ENCODE results near the gene KCND3. TPM values are rescaled to one million over a fixed set of nuclear protein-coding genes. Genes with fewer than 3 reads are reported as not detected.
A peak's percentile ranks its signal among the peaks of the same experiment; 100 is the strongest.

Gene KCND3
- total RNA-seq, 1 experiment from 2014 or later: 0.15 TPM

GRCh38 chr1:111888740-111889376 lies 100.6 kb downstream of the KCND3 start:
- H3K27ac ChIP-seq (ENCODE audit: insufficient read length, low read depth, low read length): no peak overlapping the region
- Mint-ChIP-seq H3K27ac (peak overlapping the region in 2 of 3 experiments; percentile 2 to 35; a peak in 1 of 7 replicates), H3K27me3 (ENCODE audit: low read depth) (peaks cover 6% of the 10 kb centered on the region), H3K9me3 (no peaks in the 10 kb centered on the region), H3K4me3 (no peak overlapping the region), H3K4me1 (peaks cover 17 to 18% of the 10 kb centered on the region in 2 experiments), H3K36me3 (ENCODE audit: insufficient read depth in 1 of 3, low read depth in 3 of 3) (no peaks in the 10 kb centered on the region)
- H3K56ac ChIP-seq (ENCODE audit: insufficient read length, low read depth, low read length): no peak overlapping the region
- no peak overlapping the region for H3T11ph ChIP-seq (ENCODE audit: low read length)
- H3K23me2 ChIP-seq (ENCODE audit: insufficient read length, low read depth, low read length, poor library complexity, severe bottlenecking): no peaks in the 10 kb centered on the region
- H3K9me3 ChIP-seq (ENCODE audit: control insufficient read depth, low read depth, low read length): no peaks in the 10 kb centered on the region
- DNase-seq: no peak
- H3K4me2 ChIP-seq (ENCODE audit: insufficient read depth, insufficient read length, low read length): no peak overlapping the region
- no peak for TF ChIP-seq CTCF (conservative IDR thresholded peaks at IDR 0.05)
- no peak overlapping the region for H3K23ac ChIP-seq (ENCODE audit: insufficient read length, low read depth, low read length)
- no CpG with 5 or more reads among the region's 8 CpGs for WGBS (ENCODE audit: extremely low coverage, insufficient read length, low lambda C conversion rate)
- H3K4ac ChIP-seq (ENCODE audit: low read depth, low read length): no peak overlapping the region
- no peak overlapping the region for H2AFZ ChIP-seq (ENCODE audit: low read length)
- H2BK5ac ChIP-seq (ENCODE audit: insufficient read length, low read length): no peak overlapping the region
- no peak overlapping the region for H2BK120ac ChIP-seq (ENCODE audit: low read depth, low read length, poor library complexity, severe bottlenecking)
- H3K27me3 ChIP-seq (ENCODE audit: insufficient read depth, low read length): no peaks in the 10 kb centered on the region; the same call in 1 of the 2 replicates
- no peak overlapping the region for H4K91ac ChIP-seq (ENCODE audit: insufficient read length, low read depth, low read length)
- no peak overlapping the region for H3K14ac ChIP-seq (ENCODE audit: insufficient read depth, low read length)
- H3K9ac ChIP-seq (ENCODE audit: extremely low read depth, insufficient read length, low read length): no peak overlapping the region
- H3K79me1 ChIP-seq (ENCODE audit: insufficient read depth, low read depth, low read length, poor library complexity, severe bottlenecking): no peaks in the 10 kb centered on the region
- H3K79me2 ChIP-seq (ENCODE audit: insufficient read depth, low read length): no peaks in the 10 kb centered on the region
- H2AK5ac ChIP-seq (ENCODE audit: insufficient read length, low read length): no peak overlapping the region
- H3K4me1 ChIP-seq (ENCODE audit: insufficient read depth, low read length): peaks cover 7% of the 10 kb centered on the region; the same call in 1 of the 2 replicates
- no peak overlapping the region for H2BK12ac ChIP-seq (ENCODE audit: insufficient read length, low read depth, low read length)
- H2BK20ac ChIP-seq (ENCODE audit: low read depth, low read length, poor library complexity, severe bottlenecking): no peak overlapping the region
- no peak overlapping the region for H4K5ac ChIP-seq (ENCODE audit: insufficient read length, low read depth, low read length)
- no peak overlapping the region for H3K18ac ChIP-seq (ENCODE audit: insufficient read length, low read depth, low read length)
- no peak overlapping the region for H4K8ac ChIP-seq (replicated peaks; ENCODE audit: insufficient read length, low read depth, low read length)
- H4K20me1 ChIP-seq (ENCODE audit: control insufficient read depth, insufficient read depth, insufficient read length): no peaks in the 10 kb centered on the region
- H2BK15ac ChIP-seq (ENCODE audit: low read depth, low read length): no peak overlapping the region

All from H9 (cell line).